ENCODE measurements around the gene ZNF311.

DNA sequence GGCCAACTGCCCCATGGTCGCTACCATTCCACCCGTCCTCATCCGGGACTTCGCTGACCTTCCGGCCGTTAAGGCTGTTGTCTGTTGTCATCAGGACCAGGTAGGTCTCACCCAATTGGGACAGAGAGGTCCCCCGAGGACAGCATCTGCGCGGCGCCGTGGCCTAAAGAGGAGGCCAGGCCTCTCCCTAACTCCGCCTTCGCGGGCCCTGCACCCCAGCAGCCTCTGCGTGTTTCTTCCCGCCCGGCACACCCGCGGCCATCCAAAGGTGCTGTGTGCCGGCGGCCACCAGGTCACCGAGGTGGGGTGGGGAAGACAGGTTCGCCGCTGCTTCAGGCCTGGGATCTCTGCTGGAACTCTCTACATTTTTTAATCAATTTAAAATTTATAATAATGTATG, 30.8 kb upstream of the ZNF311 start:
- TF ChIP-seq, protein P1, sequence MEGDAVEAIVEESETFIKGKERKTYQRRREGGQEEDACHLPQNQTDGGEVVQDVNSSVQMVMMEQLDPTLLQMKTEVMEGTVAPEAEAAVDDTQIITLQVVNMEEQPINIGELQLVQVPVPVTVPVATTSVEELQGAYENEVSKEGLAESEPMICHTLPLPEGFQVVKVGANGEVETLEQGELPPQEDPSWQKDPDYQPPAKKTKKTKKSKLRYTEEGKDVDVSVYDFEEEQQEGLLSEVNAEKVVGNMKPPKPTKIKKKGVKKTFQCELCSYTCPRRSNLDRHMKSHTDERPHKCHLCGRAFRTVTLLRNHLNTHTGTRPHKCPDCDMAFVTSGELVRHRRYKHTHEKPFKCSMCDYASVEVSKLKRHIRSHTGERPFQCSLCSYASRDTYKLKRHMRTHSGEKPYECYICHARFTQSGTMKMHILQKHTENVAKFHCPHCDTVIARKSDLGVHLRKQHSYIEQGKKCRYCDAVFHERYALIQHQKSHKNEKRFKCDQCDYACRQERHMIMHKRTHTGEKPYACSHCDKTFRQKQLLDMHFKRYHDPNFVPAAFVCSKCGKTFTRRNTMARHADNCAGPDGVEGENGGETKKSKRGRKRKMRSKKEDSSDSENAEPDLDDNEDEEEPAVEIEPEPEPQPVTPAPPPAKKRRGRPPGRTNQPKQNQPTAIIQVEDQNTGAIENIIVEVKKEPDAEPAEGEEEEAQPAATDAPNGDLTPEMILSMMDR (conservative IDR thresholded peaks at IDR 0.05; ENCODE audit: low read depth, low read length): no peak
- no peak for TF ChIP-seq EZH2 (IDR thresholded peaks at IDR 0.05; ENCODE audit: borderline replicate concordance, low read depth, low read length, poor library complexity, severe bottlenecking)
